Myocyte (in vitro differentiated cells): ENCODE results near the gene UTS2R. TPM values are rescaled to one million over a fixed set of nuclear protein-coding genes. Genes with fewer than 3 reads are reported as not detected.
"Not testable (repeated sequence)": the region's sequence is repeated elsewhere in the genome, so short reads cannot be mapped to it uniquely, and the experiment has no call there.

Experiments
- DNase-seq: peaks from one replicate; pipeline ENCODE4 v3.0.0-alpha.2; 2012; ENCODE audit warnings: low read depth
- total RNA-seq: library from RNA; depleted of rRNA; stranded (reverse); fragments of >200 nt; gene quantifications from 2 replicates; pipeline ENCODE4 v1.2.3, GENCODE V29; 2014

Gene UTS2R
- total RNA-seq, 1 donor from 2014 or later = 29.1 TPM

DNA sequence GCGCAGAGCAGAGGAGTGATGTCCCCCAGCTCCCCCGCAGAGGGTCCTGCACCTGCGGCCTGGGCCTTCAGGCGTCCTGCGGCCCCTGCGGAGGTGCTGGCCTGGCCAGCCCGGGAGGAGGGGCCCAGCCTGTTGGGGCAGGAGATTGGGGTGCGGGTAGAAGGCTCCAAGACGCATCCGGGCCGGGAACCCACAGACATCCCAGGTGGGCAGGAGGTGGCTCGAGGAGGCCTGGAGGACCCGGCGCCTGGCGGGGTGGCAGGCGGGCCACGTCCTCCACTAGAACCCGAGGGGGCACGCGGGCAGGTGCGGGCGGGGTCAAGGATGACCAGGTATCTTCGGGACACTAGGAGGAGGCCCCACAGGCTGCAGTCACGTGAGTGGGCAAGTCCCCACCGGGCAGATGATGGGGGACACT lies 37.4 kb upstream of the UTS2R start:
- no peak for DNase-seq

GRCh38 chr17:82334622-82335394 lies 36.8 kb upstream of the UTS2R start:
- DNase-seq = no peak

- DNase-seq = peak; percentile 94
These were observed 32.5 kb upstream of the UTS2R start for GRCh38 chr17:82338858-82339633.

DNA sequence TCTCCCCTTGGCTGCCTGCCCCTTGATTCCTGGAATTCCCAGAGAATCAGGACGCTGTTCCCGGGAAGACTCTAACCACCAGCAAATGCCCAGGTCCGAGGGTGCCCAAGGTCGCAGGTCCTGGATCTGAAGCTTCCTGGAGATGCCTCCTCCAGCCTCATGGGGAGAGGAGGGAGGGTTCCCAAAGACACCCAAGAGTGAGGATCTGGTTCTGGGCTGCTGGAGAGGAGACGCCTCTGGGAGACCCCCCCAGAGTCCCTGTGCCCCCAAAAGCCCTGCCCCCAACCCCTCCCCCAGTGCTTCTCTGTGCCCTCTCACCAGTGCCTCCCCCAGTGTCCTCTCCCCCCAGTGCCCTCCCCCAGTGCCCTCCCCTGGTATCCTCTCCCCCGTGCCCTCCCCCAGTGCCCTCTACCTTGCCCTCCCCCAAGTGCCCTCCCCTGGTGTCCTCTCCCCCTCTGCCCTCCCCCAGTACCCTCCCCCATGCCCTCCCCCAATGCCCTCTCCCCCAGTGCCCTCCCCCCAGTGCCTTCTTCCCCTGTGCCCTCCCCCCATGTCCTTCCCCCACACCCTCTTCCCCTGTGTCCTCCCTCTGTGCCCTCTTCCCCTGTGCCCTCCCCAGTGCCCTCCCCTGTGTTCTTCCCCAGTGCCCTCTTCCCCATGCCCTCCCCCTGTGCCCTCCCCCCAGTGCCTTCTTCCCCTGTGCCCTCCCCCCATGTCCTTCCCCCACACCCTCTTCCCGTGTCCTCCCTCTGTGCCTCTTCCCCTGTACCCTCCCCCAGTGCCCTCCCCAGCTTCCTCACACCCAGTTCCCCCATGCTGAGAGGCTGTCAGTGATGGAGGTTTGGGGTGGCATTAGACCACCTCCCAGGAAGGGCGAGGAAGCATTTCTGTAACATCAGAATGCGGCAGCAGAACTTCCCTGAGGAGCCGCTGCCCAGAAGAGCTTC lies 31.7 kb upstream of the UTS2R start:
- no peak for DNase-seq

GRCh38 chr17:82342361-82343079 lies 29.0 kb upstream of the UTS2R start:
- no peak for DNase-seq

DNA sequence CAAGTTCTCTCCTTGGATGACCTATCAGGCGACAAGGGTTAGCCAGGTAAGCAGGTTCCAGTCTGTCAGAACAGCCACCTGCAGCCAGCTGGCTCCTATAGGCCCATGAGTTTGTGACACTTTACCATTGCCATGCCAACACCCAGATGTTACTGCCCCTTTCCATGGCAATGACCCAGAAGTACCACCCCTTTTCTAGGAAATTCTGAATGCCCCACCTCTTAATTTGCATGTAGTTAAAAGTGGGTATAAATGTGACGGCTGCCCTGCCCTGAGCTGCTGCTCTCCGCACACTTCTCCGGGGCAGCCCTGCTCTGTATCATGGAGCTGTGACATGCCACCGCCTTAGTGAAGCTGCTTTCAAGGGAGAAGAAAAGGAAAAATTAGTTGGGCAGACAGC lies 28.0 kb upstream of the UTS2R start:
- no peak for DNase-seq

- DNase-seq = no peak
These were observed 27.2 kb upstream of the UTS2R start for GRCh38 chr17:82344175-82344907.

DNA sequence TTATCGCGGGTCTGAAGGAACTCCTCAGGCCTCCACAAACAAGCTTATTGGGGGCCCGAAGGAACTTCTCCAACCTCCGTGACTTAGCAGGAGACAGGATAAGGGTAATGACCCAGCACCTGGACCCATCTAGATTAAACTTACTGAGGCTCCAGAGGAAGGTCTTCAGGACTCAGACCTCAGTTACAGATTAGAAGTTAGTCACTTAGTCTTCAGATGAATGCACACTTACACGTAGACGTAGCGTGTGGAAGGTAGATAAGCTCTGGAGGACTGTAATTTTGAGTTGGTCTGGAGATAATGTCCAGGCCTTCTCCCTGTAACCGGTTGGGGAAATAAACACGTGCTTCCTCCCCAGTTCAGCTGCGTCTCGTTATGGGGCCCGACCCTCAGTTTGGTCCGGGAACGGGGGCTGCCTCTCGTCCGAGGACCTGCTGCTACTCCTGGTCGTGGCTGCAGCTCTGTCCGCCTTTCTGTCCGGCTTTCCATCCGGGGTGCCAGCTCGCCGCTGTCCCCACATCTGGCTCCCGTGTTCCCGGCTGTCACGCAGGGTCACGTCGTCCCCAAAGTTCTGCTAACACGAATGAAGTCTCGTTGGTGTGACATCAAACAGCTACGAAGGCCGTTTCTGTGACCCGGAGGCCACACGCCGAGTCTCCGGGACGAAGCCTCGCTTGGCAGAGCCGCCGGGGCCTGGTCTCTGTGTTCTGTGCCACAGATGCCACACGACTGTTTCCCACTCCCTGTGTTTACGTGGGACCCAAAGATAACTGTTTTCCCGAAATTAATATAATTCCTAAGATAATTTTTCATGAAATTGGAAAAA lies 26.2 kb upstream of the UTS2R start:
- no peak for DNase-seq

DNA sequence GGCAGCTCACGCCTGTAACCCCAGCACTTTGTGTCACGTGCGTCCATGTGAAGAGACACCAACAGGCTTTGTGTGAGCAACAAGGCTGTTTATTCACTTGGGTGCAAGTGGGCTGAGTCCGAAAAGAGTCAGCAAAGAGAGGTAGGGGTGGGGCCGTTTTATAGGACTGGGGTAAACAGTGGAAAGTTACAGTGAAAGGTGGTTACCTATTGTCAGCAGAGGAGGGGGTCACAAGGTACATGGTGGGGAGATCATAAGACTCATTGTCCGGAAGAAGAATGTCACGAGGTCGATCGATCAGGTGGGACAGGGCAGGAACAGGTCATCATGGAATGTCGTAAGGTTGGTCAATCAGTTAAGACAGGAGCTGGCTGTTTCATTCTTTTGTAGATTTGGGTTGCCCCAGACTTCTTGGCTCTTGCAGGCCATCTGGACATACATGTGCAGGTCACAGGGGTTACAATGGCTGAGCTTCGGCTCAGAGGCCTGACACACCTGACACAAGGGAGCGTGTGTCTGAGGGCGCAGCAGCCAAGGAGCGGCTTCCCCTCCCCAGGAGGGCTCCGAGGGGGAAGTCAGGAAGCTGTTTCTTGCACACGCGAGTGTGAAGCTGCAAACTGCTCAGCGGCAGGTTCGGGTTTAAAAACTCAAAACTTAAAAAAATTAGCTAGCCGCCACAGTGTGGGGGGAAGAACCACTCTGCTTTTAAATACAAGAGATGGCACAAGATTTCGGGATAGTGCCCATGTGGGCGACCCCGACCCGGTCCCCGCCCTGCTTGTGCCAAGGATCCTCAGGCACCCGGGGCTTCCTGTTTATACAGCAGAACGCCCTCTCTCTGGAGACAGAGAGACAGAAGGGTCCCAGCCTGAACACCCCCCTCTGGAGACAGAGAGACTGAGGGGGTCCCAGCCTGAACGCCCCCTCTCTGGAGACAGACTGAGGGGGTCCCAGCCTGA lies 24.9 kb upstream of the UTS2R start:
- no peak for DNase-seq

DNA sequence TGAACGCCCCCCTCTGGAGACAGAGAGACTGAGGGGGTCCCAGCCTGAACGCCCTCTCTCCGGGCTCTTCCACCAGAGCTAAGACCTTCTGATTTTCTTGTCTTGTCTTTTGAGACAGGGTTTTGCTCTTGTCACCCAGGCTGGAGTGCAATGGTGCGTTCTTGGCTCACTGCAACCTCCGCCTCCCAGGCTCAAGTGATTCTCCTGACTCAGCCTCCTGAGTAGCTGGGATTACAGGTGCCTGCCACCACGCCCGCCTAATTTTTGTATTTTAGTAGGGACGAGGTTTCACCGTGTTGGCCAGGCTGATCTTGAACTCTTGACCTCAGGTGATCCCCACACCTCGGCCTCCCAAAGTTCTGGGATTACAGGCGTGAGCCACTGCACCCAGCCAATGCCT lies 23.6 kb upstream of the UTS2R start:
- not testable (repeated sequence) for DNase-seq

DNA sequence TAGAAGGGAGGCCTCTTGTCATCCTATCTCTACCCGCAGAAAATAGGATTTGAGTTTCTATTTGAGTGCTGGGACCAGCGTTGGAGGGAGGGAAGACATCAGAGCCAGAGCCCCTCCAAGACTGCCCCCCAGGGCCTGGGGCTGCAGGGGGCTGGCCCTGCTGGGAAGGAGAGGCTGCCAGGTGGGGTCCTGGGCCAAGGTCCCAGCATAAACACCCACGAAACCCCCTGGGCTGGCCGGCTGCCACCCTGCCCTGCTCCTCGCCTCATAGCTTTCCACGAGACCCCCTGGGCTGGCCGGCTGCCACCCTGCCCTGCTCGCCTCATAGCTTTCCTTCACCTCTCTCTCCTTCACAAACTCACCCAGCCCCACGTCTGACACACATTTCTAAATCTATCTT lies 23.1 kb upstream of the UTS2R start:
- no peak for DNase-seq

GRCh38 chr17:82348866-82349265 lies 22.7 kb upstream of the UTS2R start:
- DNase-seq = no peak

DNA sequence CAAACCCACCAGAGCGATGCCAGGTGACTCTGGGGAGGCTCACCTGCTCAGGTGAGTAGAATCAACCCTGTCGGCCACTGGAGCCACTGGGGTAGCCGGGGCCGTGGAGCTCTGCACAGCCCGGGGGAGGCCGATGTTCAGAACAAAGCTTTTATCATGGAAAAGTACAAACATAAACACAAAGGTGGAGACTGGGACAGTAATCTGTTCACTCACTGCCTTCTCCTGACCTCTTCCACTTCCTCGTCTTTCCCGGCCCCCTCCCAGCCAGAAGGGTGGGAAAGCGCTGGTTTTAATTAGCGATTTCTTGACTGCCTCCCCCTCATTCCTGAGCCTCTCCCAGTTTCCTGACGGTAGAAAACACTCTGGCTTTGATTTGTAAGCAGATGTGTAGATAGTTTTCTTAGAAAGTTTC lies 22.3 kb upstream of the UTS2R start:
- DNase-seq = no peak

GRCh38 chr17:82350182-82351030 lies 21.2 kb upstream of the UTS2R start:
- no peak for DNase-seq

- no peak for DNase-seq
These were observed 20.3 kb upstream of the UTS2R start for GRCh38 chr17:82351254-82351712.

DNA sequence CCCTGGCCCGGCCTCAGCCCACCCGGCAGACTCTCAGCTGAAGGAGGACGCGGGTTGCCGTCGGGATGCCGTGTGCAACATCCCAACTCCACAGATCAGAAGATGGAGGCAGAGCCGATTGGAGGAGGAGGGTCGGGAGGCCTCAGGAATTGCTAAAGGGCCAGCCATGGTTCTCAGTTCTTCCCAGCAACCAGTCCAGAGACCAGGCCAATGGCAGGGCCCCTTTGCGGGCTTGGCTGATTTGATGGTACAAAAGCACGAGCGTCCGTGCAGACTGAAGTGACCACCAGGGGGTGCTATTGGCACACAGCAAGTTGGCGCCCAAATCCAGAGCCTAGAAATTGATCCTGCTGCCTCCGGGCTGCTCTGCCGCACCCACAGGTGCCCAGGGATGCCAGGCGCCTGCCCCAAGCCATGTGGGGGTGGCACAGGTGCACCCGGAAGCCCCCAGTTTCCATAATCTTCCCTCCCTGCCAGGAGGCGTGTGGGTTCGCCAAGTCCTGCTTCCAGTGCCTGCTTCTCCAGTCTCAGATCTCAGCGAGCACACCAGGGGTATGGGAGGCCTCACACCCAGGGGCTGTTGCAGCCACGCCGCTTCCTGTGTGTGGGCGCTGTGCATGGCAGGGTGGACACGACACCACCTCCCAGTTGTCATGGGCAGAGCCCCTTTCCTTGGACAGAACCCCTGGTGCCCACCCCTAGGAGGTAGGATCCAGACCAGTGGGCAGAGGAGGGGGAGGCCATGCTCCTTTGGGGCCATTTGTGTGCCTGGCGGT lies 19.7 kb upstream of the UTS2R start:
- peak; percentile 91 for DNase-seq
